PC-3 (cell line): ENCODE measurements around the gene EPHB3.

ENCODE experiments used
- CTCF ChIP-seq: fragments of 300-600 bp; sonication (generic); conservative IDR thresholded peaks from 2 replicates; pipeline ENCODE4 v1.5.1; 2017; ENCODE audit warnings: antibody characterized with exemption, low read depth, mild to moderate bottlenecking, low read length
- EZH2 ChIP-seq: fragments of 300-600 bp; sonication (generic); IDR thresholded peaks from one replicate; pipeline ENCODE4 v1.6.1; 2017; ENCODE audit warnings: antibody characterized with exemption, mild to moderate bottlenecking, low read length; ENCODE audit not compliant: unreplicated experiment
- EZH2phosphoT487 ChIP-seq: fragments of 300-600 bp; sonication (generic); IDR thresholded peaks from 2 replicates; pipeline ENCODE4 v1.6.1; 2018; ENCODE audit warnings: mild to moderate bottlenecking, antibody characterized with exemption, low read length, borderline replicate concordance

DNA sequence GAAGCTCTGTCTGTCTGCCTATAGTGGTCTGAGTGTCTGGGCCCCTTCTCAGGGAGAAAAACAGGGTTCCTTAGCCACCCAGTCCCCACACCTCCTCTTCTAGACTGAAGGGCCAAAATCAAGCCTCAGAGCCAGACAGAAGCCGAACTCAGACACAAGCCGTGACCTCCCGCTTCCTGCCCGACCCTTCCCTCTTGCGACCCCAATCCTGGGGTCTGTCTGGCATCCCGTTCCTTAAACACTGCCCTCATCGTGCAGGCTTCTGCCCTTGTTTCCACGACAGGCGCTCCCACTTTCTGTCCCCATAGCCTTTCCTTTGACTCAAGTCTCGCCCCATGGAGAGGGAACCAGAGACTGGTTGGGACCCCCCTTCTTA, 32.3 kb downstream of the EPHB3 start:
- no peak for TF ChIP-seq EZH2
- TF ChIP-seq CTCF = no peak
- TF ChIP-seq EZH2phosphoT487 = no peak
